ENCODE measurements around the gene SPOPL.

The SPOPL gene

GRCh38 chr2:138494265-138494966 lies 7.2 kb upstream of the SPOPL start:
- H3K4me3 ChIP-seq (ENCODE audit: low read length): no peak overlapping the region
- no peak for DNase-seq (ENCODE audit: low read depth)
- TF ChIP-seq CTCF (conservative IDR thresholded peaks at IDR 0.05; ENCODE audit: low read length): no peak

GRCh38 chr2:138495384-138495783 lies 6.2 kb upstream of the SPOPL start:
- no peak overlapping the region for H3K4me3 ChIP-seq (ENCODE audit: low read length)
- TF ChIP-seq CTCF (conservative IDR thresholded peaks at IDR 0.05; ENCODE audit: low read length): no peak
- DNase-seq (ENCODE audit: low read depth): no peak

- DNase-seq (ENCODE audit: low read depth): no peak
- no peak overlapping the region for H3K4me3 ChIP-seq (ENCODE audit: low read length)
- no peak for TF ChIP-seq CTCF (conservative IDR thresholded peaks at IDR 0.05; ENCODE audit: low read length)
Observed at GRCh38 chr2:138496096-138496651, 5.4 kb upstream of the SPOPL start.

- DNase-seq (ENCODE audit: low read depth): no peak
- TF ChIP-seq CTCF (conservative IDR thresholded peaks at IDR 0.05; ENCODE audit: low read length): no peak
Observed at GRCh38 chr2:138497294-138497693, 4.3 kb upstream of the SPOPL start.

DNA sequence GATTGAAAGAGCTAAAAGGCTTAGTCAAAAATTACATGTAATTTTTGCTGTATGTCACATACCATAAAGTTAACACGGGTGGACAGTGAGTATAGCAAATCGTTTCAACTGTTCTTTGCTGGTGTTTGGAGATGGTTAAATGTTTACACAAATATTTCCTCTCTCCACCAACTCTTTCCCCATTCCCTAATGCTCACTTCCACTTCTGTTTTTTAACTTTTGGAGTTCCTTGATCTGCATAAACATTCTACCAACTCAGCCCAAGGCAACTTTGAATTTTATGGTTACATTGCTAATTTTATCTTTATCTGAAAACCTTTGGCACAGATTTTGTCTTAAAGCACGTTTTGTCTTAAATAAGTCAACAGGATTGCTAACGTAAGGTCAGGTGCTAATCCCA lies 1.9 kb upstream of the SPOPL start:
- no peak for DNase-seq (ENCODE audit: low read depth)
- no peak overlapping the region for H3K4me3 ChIP-seq (ENCODE audit: low read length)
- no peak for TF ChIP-seq CTCF (conservative IDR thresholded peaks at IDR 0.05; ENCODE audit: low read length)

More at GRCh38 chr2:138497294-138497693, 4.3 kb upstream of the SPOPL start:
- H3K4me3 ChIP-seq (ENCODE audit: low read length): no peak overlapping the region

GRCh38 chr2:138500592-138501424 lies 762 bp upstream of the SPOPL start:
- no peak for DNase-seq (ENCODE audit: low read depth)
- H3K4me3 ChIP-seq (ENCODE audit: low read length): peak overlapping the region; percentile 82
- TF ChIP-seq CTCF (conservative IDR thresholded peaks at IDR 0.05; ENCODE audit: low read length): no peak

Data from AG10803 (cell line).